CD4-positive, alpha-beta T cell treated with Interleukin-6 at 100 ng/mL for 8 hours (primary cell): Measurements from ENCODE around the gene NASP.
"Not testable (repeated sequence)": the region's sequence is repeated elsewhere in the genome, so short reads cannot be mapped to it uniquely, and the experiment has no call there.

ENCODE experiments used
- DNase-seq: peaks from one replicate; pipeline ENCODE4 v3.0.0-alpha.2; 2020; ENCODE audit warnings: mixed read lengths, low spot score

The NASP gene

DNA sequence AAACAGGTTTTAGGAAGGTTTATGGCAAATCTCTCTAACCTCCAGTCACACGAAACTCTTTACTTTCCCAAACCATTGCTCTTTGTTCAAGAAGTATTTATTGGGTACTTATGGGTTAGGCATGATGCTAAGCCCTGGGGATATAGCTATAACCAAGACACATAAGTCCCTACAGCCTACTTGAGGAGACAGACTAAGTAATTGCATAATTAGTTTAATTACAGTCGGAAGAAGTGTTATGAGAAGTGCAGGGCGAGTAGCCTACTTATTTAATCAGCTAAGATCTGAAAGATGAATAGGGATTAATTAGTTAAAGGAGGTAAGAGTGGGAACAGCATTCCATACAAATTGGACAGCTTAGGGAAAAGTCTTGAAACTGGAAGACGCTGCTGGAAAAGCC is 13.2 kb upstream of the NASP start:
- no peak for DNase-seq

DNA sequence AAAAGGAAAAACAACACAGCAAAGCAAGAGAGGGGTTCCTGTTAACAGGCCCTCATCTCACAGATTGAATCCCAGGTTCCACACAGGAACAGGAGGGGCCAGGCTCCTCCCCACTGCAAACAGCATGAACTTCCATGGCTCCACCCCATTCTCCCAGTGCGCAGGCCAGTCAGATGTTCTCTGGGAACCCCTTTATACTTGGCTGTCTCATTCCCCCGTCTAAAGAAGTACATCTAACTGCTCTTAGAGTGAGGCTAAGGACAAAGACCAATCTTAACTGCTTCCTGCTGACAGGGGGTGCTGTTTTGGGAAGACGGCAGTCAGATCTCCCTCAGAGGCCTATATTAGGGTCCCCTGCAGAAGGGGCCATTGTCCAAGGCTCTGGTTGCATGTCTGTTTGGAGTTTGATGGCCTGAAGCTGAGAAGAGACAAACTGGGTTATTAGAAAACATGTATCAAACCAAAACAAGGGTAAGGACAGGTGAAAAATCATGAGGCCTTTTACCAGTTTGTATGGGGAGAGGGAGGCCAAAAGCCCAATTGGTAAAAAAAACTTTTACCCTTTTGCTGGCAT is 10.5 kb upstream of the NASP start:
- no peak for DNase-seq

DNA sequence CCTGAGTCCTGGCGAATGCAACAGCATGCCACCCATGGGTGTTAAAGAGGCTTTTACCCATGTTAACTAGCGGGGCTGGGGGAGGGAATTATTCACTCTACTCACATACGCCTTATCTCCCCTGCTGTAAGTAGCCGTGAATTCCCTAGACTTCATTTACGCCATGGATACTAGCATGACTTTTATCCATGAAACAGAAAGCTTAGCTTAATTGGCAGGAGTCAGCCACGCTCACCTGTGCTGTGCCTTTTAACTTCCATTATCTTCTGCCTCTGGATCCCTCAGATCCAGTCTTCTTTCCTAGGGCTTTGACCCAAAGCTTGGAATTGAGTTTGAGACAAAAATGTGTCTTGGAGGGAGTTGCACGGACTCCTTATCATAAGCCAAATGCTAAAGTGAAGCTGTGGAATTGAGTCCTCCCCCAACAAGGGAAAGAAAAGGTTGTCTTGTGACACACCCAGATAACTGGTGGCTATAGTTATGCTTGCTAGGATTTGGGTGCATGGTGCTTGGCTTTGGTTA is 9.7 kb upstream of the NASP start:
- DNase-seq, result no peak

DNA sequence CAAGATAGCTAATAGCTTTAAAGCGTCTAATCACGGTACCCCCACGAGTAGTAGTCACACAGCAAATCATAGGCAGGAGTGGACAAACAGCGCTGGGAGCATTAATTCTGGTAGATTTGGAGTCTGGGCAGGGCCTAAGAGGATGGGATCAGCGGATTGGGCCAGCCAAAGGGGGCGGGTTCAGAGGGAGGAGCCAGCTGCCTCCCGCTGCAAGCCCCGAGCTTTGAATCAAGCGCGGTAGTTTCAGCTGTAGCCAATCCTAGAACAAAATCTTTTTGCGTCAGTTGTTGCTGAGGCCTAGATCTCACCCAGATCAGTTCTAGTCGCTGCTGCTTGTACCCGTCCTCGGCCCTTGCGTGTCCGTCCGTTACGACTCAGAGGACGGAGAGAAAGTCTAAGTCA is 576 bp upstream of the NASP start:
- peak; percentile 96 for DNase-seq

DNA sequence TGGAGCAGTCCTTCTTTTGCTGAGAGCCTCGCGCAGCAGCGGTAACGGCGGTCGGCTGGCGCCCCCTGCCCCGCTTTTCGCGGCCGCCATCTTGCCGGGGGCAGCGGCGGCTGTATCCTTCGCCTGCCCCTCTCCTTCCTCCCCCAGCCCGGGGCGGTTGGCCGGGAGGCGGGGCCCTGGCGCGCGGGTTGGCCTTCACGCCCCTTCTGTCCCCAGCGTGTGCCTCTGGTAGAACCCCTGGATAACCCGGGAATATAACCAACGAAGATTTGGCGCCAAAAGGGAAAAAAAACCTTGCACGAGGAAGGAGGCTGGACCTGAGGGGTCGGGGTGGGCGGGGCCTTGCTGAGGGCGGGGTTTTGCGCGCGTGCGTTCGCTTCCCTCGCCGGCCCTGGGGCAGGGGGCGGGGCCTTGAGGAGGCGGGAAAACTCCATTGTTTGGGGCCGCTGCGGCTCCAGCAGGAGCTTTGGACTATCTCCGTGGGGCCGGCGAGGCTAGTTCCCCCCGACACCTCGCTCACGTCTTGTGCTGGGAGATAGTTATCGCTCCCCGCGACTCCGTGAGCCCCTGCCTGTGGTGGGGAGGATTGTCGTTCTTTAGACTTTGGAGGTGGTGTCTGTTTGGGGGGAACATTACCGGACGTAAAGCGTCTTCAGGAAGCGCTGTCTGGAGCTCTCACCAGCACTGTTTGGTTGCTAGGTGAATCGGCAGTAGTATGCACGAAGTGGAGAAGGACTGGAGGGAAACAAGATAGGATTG is 689 bp downstream of the NASP start:
- DNase-seq, result peak; percentile 88

DNA sequence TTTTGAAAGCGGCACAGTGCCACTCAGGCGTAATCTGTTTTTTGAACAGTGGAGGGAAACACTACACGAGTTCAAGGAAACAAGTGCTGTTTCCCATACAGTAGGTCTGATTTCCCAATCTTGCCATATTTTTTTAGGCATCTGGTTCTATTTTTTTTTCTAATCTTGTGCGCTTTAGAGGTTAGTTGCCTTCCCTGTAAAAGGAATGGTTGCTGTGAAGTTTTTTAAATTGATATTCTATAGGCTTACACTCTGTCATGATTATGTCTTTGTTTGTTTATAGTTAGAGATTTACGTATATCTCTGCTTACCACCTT is 1.2 kb downstream of the NASP start:
- no peak for DNase-seq

DNA sequence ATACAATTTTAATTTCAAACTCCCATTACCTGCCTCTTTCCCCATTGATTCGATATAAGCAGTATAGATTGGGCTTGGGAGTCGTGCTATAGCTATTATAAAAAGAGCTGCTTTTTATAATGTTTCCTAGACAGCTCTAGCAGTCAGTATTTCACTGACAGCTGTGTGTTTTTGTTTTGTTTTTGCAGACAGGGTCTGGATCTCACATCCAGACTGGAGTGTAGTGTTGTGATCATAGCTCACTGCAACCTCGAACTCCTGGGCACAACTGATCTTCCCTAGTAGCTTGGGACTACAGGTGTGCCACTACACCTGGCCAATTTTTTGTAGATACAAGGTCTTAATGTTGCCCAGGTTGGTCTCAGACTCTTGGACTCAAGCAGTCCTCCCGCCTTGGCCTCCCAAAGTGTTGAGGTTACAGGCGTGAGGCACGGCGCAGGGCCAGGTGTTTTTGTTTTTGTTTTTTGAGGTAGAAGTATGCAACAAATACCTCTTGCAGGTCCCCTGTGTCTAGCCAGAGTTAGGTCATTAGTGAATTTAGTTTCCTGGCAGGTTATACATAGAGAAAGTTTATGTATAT is 1.7 kb downstream of the NASP start:
- no peak for DNase-seq

DNA sequence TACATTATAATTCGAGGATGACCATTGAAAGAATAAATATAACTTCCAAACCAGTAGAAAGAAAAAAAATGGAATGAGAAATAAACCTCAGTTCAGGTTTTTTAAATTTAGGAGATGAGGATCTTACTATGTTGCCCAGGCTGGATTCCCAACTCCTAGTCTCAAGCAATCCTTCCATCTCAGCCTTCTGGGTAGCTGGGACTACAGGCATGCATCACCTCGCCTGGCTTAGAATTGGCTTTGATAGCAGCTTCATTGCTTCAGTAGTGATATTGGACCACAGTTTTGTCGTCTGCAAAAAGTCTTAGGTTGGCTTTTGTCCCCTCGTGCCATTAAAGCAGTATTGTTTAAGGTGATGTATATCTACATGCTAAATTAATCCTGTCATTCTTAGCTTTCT is 2.9 kb downstream of the NASP start:
- no peak for DNase-seq

DNA sequence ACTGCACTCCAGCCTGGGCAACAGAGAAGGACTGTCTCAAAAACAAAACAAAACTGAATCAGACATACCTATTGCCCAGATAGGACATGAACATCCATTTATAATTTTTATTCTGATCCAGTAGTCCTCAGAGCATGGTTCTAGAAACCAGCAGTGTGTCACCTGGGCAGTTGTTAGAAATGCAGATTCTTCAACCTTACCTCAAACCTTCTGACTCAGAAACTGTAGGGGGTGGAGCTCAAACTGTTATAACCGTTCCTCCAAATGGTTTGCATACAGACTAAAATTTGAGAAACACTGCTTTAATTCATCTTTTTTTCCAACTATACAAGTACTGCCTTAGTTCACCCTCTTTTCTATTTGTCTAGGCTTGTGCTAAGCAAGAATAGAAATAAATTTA is 6.0 kb downstream of the NASP start:
- no peak for DNase-seq

DNA sequence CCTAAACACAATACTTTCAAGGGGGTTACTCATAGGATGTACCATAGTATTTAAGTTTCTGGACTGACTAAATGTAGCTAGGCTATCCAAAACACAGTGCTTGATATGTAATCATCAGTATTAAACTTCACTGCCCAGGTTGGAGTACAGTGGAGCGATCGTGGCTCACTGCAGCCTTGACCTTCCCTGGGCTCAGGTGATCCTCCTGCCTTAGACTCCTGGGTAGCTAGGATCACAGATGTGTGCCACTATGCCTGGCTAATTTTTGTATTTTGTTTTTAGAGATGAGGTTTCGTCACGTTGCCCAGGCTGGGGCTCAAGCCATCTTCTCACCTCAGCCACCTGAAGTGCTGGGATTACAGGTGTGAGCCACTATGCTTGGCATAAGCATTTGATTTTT is 10.6 kb downstream of the NASP start:
- DNase-seq, result no peak

DNA sequence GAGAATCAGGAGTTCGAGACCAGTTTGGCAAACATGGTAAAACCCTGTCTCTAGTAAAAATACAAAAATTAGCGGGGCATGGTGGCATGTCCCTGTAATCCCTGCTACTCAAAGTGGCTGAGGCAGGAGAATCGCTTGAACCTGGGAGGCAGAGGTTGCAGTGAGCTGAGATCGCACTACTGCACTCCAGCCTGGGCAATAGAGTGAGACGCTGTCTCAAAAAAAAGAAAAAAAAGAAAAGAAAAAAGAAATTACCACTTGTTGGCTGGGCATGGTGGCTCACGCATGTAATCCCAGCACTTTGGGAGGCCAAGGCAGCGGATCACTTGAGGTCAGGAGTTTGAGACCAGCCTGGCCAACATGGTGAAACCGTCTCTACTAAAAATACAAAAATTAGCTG is 12.9 kb downstream of the NASP start:
- DNase-seq, result not testable (repeated sequence)

DNA sequence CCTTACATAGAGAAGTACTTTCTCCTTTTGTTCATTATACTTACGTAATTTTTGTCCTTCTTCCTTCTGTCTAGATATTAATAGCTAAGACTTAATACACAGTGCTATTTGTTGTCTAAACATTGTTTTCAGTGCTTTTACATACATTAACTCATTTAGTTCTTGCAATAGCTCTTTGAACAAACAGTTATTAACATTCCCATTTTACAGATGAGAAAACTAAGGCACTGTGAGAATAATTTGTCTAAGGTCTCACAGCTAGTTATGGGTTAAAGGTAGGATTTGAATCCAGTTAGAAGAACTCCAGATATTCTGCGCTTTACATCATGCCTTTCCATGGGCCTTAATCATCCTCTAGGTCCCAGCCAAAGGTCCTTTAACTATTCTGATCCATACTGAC is 20.4 kb downstream of the NASP start:
- DNase-seq, result no peak

DNA sequence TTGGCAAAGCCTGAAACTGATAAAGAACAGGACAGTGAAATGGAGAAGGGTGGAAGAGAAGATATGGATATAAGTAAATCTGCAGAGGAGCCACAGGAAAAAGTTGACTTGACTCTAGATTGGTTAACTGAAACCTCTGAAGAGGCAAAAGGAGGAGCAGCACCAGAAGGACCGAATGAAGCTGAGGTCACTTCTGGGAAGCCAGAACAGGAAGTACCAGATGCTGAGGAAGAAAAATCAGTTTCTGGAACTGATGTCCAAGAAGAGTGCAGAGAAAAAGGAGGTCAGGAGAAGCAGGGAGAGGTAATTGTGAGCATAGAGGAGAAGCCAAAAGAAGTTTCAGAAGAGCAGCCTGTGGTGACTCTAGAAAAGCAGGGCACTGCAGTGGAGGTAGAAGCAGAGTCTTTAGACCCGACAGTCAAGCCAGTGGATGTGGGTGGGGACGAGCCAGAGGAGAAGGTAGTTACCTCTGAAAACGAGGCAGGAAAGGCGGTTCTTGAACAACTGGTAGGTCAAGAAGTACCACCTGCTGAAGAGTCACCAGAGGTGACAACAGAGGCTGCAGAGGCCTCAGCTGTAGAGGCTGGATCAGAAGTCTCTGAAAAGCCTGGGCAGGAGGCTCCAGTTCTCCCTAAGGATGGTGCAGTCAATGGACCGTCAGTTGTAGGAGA is 23.7 kb downstream of the NASP start:
- no peak for DNase-seq

DNA sequence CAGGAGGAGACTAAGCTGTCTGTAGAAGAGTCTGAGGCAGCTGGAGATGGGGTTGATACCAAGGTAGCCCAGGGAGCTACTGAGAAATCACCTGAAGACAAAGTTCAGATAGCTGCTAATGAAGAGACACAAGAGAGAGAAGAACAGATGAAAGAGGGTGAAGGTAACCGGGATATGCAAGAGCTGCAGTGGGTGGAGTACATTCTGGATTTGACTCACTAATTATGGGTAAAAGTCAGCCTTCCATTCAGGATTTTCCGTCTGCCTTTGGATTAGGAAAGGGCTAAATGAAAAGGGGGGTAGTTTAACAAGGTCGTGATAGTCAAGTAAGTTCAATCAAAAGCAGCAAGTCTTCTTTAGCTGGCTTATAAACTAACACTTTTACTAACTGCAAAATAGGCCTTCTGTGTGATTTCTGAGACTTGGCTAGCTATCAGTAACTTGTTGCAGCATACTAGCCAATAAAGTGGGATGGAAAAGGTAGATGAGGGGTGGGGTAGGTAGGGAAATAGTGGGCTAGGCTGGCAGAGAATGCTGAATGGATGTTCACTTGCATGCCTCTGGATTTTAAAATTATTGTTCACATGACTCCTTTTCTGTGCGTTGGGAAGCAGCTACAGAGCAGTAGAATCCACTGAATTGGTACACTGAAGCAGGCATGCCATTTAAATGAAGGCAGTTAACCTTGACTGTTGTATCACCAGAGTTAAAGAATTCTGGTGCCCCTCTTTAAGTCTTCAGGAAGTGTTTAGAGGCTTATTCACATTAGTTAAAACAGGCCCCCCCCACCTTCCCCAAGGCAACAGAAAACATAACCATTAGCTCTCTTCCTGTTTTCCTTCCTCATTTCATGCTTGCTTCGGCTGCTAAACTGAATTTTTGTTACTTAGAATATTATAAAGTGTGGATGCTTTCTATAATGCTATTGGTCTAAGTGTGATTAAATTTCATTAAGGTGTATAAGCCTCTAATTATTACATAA is 24.6 kb downstream of the NASP start:
- no peak for DNase-seq

DNA sequence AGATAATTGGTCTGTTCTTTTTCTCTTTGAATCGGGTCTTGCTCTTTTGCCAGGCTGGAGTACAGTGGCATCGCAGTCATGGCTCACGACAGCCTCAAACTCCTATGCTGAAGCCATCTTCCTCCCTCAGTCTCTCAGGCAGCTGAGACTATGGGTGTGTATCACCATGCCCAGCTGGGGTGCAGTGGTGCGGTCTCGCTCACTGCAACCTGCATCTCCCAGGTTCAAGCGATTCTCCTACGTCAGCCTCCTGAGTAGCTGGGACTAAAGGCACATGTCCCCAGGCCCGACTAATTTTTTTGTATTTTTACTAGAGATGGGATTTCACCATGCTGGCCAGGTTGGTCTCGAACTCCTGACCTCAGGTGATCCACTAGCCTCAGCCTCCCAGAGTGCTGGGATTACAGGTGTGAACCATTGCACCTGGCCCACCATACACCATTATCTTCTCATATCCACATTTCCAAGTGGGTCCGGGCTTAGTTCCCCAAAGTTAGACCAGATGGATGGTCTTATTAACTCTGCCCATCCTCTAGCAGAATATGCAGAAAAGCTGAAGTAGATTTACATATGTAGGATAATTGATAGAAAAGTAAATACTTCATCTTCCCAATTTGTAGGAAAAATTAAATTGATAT is 26.9 kb downstream of the NASP start:
- no peak for DNase-seq

DNA sequence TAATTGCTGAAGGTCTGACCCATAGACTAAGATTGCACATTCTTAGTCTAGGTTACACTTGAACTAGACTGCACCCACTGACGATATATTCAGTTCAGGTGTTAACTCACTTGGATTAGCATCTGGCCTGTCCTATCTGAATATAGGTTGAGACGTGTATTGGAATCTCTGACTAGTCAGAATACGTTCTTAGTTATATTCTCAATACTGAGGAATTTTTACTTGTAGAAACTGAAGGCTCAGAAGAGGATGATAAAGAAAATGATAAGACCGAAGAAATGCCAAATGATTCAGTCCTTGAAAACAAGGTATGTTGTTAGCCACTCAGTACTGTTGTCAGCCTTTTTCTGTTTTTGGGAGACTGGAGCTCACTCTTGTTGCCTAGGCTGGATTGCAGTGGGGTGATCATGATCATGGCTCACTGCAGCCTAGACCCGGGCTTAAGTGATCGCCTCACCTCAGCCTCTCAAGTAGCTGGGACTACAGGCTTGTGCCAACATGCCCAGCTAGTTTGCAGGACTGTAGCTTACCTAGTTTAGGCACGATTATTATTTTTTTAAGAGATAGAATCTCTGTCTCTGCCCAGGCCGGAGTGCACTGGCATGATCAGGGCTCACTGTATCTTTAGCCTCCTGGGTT is 29.2 kb downstream of the NASP start:
- DNase-seq, result no peak

DNA sequence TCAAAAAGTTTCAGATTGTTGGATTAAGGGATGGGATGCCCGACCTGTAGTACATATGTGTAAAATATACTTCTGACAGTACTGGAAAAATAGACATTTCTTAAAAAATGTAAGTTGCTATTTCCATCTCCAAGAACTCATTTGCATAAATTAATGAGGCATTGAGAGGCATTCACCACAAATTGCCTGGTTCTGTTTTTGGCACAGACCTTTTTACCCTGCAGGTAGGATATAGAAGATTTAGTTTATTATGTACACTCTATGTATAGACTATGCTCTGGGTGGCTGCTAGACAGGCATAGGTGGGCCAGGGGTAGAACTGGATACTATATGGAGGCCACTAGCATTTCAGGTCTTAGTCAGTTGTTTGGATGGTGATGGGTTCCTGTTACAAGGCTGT is 32.0 kb downstream of the NASP start:
- DNase-seq, result no peak

DNA sequence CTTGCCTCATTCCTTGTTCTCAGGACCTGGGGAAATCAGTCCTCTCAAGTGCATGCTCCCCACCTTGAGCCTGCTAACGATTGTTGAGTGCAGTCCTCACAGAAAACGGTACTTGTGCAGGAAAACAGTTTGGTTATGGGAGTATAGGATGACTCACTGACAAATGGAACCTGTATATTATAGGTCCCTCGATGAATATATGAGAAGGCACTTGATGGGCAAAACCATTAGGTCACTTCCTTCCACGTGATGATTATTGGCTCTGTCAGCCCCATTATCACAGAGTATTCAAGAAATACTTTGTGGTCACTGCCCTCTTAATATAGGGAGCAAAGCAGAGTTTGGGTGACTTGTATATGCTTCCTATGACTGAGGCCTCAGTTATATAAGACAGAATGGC is 33.8 kb downstream of the NASP start:
- DNase-seq, result no peak

DNA sequence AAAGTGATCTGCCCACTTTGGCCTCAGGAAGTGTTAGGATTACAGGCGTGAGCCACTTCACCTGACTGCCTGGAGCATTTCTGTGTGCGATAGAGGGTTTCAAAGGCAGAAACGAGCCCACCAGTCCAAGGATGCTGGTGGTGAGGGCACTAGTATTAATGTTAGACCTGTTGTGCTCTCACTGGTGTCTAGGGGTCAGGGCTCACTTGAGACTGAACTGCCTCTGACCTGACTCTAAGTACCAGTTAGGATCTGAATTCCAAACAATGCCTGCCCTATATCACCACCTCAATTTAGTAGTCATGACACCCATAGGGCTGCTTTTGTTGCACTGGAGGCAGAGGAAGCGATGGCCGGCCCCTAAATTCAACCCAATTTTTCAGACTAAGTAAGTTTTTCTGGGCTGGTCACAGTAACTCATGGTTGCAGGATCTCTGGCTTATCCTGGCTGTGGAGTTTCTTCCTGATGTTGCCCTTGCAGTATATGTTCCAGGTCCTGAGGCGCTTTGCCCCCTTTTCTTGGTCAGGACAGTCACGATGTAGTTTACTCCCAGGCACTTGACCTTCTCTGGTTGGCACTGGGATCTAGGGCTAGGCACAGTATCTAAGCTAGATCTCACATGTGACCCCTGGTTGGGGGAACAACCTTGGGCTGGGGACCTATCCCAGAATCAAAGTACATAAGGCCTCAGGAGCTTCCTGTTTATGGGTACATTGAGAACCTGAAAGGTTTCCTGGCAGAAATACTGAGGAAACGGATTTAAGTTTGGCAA is 35.5 kb downstream of the NASP start:
- DNase-seq, result no peak
